ENCODE data around the gene PITPNC1.
"Not testable (repeated sequence)": the region's sequence is repeated elsewhere in the genome, so short reads cannot be mapped to it uniquely, and the experiment has no call there.

DNA sequence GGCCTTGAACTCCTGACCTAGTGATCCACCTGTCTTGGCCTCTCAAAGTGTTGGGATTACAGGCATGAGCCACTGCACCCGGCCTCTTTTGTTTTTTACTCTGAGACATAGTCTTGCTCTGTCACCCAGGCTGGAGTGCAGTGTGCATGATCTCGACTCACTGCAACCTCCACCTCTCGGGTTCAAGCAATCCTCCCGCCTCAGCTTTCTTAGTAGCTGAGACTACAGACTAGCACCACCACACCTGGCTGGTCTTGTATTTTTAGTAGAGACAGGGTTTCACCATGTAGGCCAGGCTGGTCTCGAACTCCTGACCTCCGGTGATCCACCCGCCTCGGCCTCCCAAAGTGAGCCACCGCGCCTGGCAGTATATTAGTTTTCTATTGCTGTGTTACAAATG lies 11.5 kb downstream of the PITPNC1 start:
- not testable (repeated sequence) for TF ChIP-seq POLR2AphosphoS5, POLR2A, EP300 (IDR thresholded peaks at IDR 0.05)
- TF ChIP-seq, protein P1, sequence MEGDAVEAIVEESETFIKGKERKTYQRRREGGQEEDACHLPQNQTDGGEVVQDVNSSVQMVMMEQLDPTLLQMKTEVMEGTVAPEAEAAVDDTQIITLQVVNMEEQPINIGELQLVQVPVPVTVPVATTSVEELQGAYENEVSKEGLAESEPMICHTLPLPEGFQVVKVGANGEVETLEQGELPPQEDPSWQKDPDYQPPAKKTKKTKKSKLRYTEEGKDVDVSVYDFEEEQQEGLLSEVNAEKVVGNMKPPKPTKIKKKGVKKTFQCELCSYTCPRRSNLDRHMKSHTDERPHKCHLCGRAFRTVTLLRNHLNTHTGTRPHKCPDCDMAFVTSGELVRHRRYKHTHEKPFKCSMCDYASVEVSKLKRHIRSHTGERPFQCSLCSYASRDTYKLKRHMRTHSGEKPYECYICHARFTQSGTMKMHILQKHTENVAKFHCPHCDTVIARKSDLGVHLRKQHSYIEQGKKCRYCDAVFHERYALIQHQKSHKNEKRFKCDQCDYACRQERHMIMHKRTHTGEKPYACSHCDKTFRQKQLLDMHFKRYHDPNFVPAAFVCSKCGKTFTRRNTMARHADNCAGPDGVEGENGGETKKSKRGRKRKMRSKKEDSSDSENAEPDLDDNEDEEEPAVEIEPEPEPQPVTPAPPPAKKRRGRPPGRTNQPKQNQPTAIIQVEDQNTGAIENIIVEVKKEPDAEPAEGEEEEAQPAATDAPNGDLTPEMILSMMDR (IDR thresholded peaks at IDR 0.05): not testable (repeated sequence)

Measured in gastroesophageal sphincter (tissue), 3 donors.